A549 (cell line): ENCODE results near the gene FAM133A. TPM values are rescaled to one million over a fixed set of nuclear protein-coding genes. Genes with fewer than 3 reads are reported as not detected.

ENCODE experiments used
- ATAC-seq, 2 experiments: fragments of 200-7000 bp in 1 of 2; fragments of >200 bp in 1 of 2; cut with Nextera tagmentation in 1 of 2; cut with Tn5 transposase in 1 of 2; 3 replicates each; pipeline versions ENCODE4 v1.8.0 to v1.9.1; 2018 to 2020; ENCODE audit warnings: mild to moderate bottlenecking in 1 of 2, moderate library complexity in 1 of 2
- CTCF ChIA-PET: fragments of 300-600 bp; sonication (Branson Sonifier 250); formaldehyde crosslinking; extraction: SDS; loops from one replicate; lab custom pipeline; 2021; ENCODE audit warnings: antibody characterized with exemption, inconsistent platforms; lab: Yijun Ruan, JAX
- POLR2A ChIA-PET: fragments of 350-600 bp; formaldehyde crosslinking; extraction: SDS; loops from one replicate; lab custom pipeline; 2021; ENCODE audit warnings: antibody characterized with exemption, inconsistent platforms; lab: Yijun Ruan, JAX
- DNase-seq, 2 experiments: peaks; one replicate each; pipeline versions ENCODE4 v3.0.0 to v3.0.0-alpha.2; 2011 to 2016; ENCODE audit warnings: low read depth in 1 of 2, low spot score in 1 of 2
- FAIRE-seq: peaks from 2 replicates; lab custom pipeline; 2011; peaks lifted over from hg19 to GRCh38; lab: Jason Lieb, UNC
- H3K27ac ChIP-seq, 2 experiments: fragments of >200 bp; sonication (Bioruptor Twin); formaldehyde crosslinking; 3 replicates each; pipeline ENCODE4 v1.5.1; 2016 to 2017
- H3K4me1 ChIP-seq: fragments of >200 bp; sonication (Bioruptor Twin); formaldehyde crosslinking; 3 replicates; pipeline ENCODE4 v1.6.1; 2016
- H3K4me2 ChIP-seq: fragments of >200 bp; sonication (Bioruptor Twin); formaldehyde crosslinking; 3 replicates; pipeline ENCODE4 v1.6.1; 2016
- H3K4me3 ChIP-seq: fragments of >200 bp; sonication (Bioruptor Twin); formaldehyde crosslinking; 3 replicates; pipeline ENCODE4 v1.5.1; 2016
- H3K9me3 ChIP-seq: fragments of >200 bp; sonication (Bioruptor Twin); formaldehyde crosslinking; 3 replicates; pipeline ENCODE4 v1.6.1; 2016
- EHF ChIP-seq: fragments of 250-450 bp; sonication (Bioruptor Pico); IDR thresholded peaks from 2 replicates; pipeline ENCODE4 v1.5.0; 2020; ENCODE audit warnings: mild to moderate bottlenecking
- EP300 ChIP-seq, 2 experiments: fragments of >200 bp; sonication (Bioruptor Twin); formaldehyde crosslinking; IDR thresholded peaks; 2 replicates in 1 of 2; 3 replicates in 1 of 2; pipeline ENCODE4 v1.6.1; 2016 to 2017
- ESRRA ChIP-seq: fragments of 150-350 bp; IDR thresholded peaks from 2 replicates; pipeline ENCODE4 v1.6.1; 2014; ENCODE audit warnings: mild to moderate bottlenecking, low read length, borderline replicate concordance
- FOSB ChIP-seq: fragments of 250-450 bp; sonication (Bioruptor Pico); IDR thresholded peaks from 2 replicates; pipeline ENCODE4 v1.5.0; 2020; ENCODE audit warnings: mild to moderate bottlenecking, moderate library complexity
- FOSL2 ChIP-seq, 2 experiments: fragments of 450-650 bp in 1 of 2; fragments of >200 bp in 1 of 2; sonication (Bioruptor Twin) in 1 of 2; formaldehyde crosslinking; IDR thresholded peaks; 2 replicates each; pipeline versions ENCODE4 v1.5.0 to v1.6.1; 2016 to 2020; ENCODE audit warnings: mild to moderate bottlenecking in 1 of 2, moderate library complexity in 1 of 2
- FOXS1 ChIP-seq: fragments of 250-450 bp; sonication (Bioruptor Pico); IDR thresholded peaks from 2 replicates; pipeline ENCODE4 v1.5.0; 2020; ENCODE audit warnings: mild to moderate bottlenecking, moderate library complexity
- HDAC2 ChIP-seq: fragments of 200-600 bp; sonication (generic); IDR thresholded peaks from 2 replicates; pipeline ENCODE4 v1.6.1; 2016
- HEYL ChIP-seq: fragments of 250-450 bp; sonication (Bioruptor Pico); IDR thresholded peaks from 2 replicates; pipeline ENCODE4 v1.8.0; 2021; ENCODE audit warnings: mild to moderate bottlenecking, moderate library complexity
- HOXB13 ChIP-seq: fragments of 250-450 bp; sonication (Bioruptor Pico); IDR thresholded peaks from 2 replicates; pipeline ENCODE4 v1.5.0; 2020; ENCODE audit warnings: low read depth, mild to moderate bottlenecking, moderate library complexity
- KDM1A ChIP-seq: fragments of 200-600 bp; sonication (generic); IDR thresholded peaks from 2 replicates; pipeline ENCODE4 v1.6.1; 2016; ENCODE audit warnings: low read depth, mild to moderate bottlenecking
- KDM5A ChIP-seq: fragments of 200-600 bp; sonication (generic); IDR thresholded peaks from 2 replicates; pipeline ENCODE4 v1.6.1; 2016; ENCODE audit warnings: antibody characterized with exemption, mild to moderate bottlenecking
- MAFK ChIP-seq: fragments of 450-650 bp; IDR thresholded peaks from 2 replicates; pipeline ENCODE4 v1.6.1; 2014; ENCODE audit not compliant: partially characterized antibody
- PHF8 ChIP-seq: fragments of 200-600 bp; sonication (generic); IDR thresholded peaks from 2 replicates; pipeline ENCODE4 v1.6.1; 2016; ENCODE audit warnings: low read depth, mild to moderate bottlenecking, antibody characterized with exemption, moderate library complexity, borderline replicate concordance
- POLR2A ChIP-seq: IDR thresholded peaks from 2 replicates; pipeline ENCODE4 v1.6.1; 2012; ENCODE audit warnings: mild to moderate bottlenecking, low read length
- RAD21 ChIP-seq, 2 experiments: fragments of >200 bp in 1 of 2; sonication (Bioruptor Twin) in 1 of 2; formaldehyde crosslinking in 1 of 2; IDR thresholded peaks in 1 of 2; conservative IDR thresholded peaks in 1 of 2; 2 replicates in 1 of 2; 3 replicates in 1 of 2; pipeline ENCODE4 v1.6.1; 2012 to 2018; ENCODE audit warnings: inconsistent platforms in 1 of 2
- RCOR1 ChIP-seq: fragments of 150-350 bp; IDR thresholded peaks from 2 replicates; pipeline ENCODE4 v1.6.1; 2014; ENCODE audit warnings: antibody characterized with exemption, low read length, low read depth
- RFX5 ChIP-seq: fragments of 450-650 bp; IDR thresholded peaks from 2 replicates; pipeline ENCODE4 v1.7.1; 2014; ENCODE audit warnings: antibody characterized with exemption, mild to moderate bottlenecking, moderate library complexity
- RNF2 ChIP-seq: fragments of 200-600 bp; sonication (generic); IDR thresholded peaks from 2 replicates; pipeline ENCODE4 v1.6.1; 2016; ENCODE audit warnings: low read depth, mild to moderate bottlenecking, antibody characterized with exemption, moderate library complexity, borderline replicate concordance
- SMC3 ChIP-seq: fragments of >200 bp; sonication (Bioruptor Twin); formaldehyde crosslinking; IDR thresholded peaks from 3 replicates; pipeline ENCODE4 v1.6.1; 2018; ENCODE audit warnings: inconsistent platforms
- ZC3H11A ChIP-seq: fragments of 450-650 bp; IDR thresholded peaks from 2 replicates; pipeline ENCODE4 v1.6.1; 2014; ENCODE audit warnings: antibody characterized with exemption, mild to moderate bottlenecking
- ZFP36 ChIP-seq: fragments of 450-650 bp; IDR thresholded peaks from 2 replicates; pipeline ENCODE4 v1.6.1; 2014; ENCODE audit warnings: borderline replicate concordance; ENCODE audit not compliant: partially characterized antibody
- ZNF302 ChIP-seq: fragments of 250-450 bp; sonication (Bioruptor Pico); IDR thresholded peaks from 2 replicates; pipeline ENCODE4 v1.9.0; 2021; ENCODE audit warnings: inconsistent platforms, mild to moderate bottlenecking, moderate library complexity
- ZSCAN20 ChIP-seq: fragments of 250-450 bp; sonication (Bioruptor Pico); IDR thresholded peaks from 2 replicates; pipeline ENCODE4 v1.8.0; 2022; ENCODE audit warnings: mild to moderate bottlenecking, moderate library complexity
- WGBS: methylation state at CpG from one replicate; pipeline ENCODE4 v1.1.6; 2017; ENCODE audit errors: missing lambda C conversion rate; 5-methylcytosine and 5-hydroxymethylcytosine counted together
- polyA plus RNA-seq, 4 experiments: library from polyadenylated mRNA; depleted of rRNA in 3 of 4; stranded (reverse); fragments of >200 nt; fragmentation: RNase III in 1 of 4; extraction: RNeasy Plus Mini Kit Qiagen cat#74134 plus additional on column Dnase treatment in 1 of 4; gene quantifications; 2 replicates in 3 of 4; 3 replicates in 1 of 4; pipeline ENCODE4 v1.2.3, GENCODE V29; 2011 to 2017
- TF ChIP-seq, protein P1 (sequence below): fragments of >200 bp; sonication (Bioruptor Twin); formaldehyde crosslinking; IDR thresholded peaks from 2 replicates; pipeline ENCODE4 v1.6.1; 2016
- TF ChIP-seq, protein P2 (sequence below): IDR thresholded peaks from 2 replicates; pipeline ENCODE4 v1.6.1; 2012; ENCODE audit warnings: low read depth, borderline replicate concordance
- TF ChIP-seq, protein P3 (sequence below): fragments of >200 bp; sonication (Bioruptor Twin); formaldehyde crosslinking; IDR thresholded peaks from 3 replicates; pipeline ENCODE4 v1.5.1; 2016
- TF ChIP-seq, protein P4 (sequence below): fragments of 150-350 bp; IDR thresholded peaks from 2 replicates; pipeline ENCODE4 v1.6.1; 2014; ENCODE audit warnings: low read depth, mild to moderate bottlenecking, low read length

Gene FAM133A
- polyA plus RNA-seq, 2 of the 4 experiments (the other 2 are of a cell fraction), result 1.5 to 4.2 TPM

DNA sequence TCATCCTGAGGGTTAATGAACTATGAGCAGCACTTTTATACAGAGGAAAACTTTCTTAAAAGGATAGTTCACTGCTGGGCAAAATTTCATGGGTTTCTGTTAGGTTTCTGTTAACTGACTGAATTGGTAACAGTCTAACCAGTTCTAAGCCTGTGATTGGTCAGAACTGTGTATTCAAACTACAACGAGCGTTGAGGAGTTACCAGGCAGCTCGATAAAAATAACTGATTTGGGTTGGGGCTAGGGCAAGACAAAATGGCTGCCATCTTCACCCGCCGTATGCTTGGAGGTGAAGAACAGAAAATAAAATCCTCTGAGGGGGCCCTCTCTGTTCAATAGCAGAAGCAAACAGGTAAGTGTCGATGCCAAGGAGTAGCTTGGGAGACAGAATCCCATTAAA, 22.0 kb downstream of the FAM133A start:
- CTCF ChIA-PET, result interaction anchor here (1.3 kb wide), 1 partner anchor 14 kb away, joined by 3 read pairs; no protein-coding TSS in a partner anchor
- H3K4me1 ChIP-seq, result no peaks in the 10 kb centered on the region
- peak in 1 of 2 experiments; percentile 81; a peak in 4 of 6 replicates for ATAC-seq
- 24% methylated on average over 6 of the region's 6 CpGs for WGBS
- no peak overlapping the region for H3K27ac ChIP-seq
- no peak overlapping the region for H3K4me2 ChIP-seq
- DNase-seq, result peak in 1 of 2 experiments; percentile 17
- POLR2A ChIA-PET, result no interaction called here
- 0 out of 3 replicates have a peak overlapping the region, but pooled peaks have one; percentile 19 for H3K4me3 ChIP-seq
- TF ChIP-seq ZFP36, result no peak
- TF ChIP-seq HEYL (CRISPR knock-in tag), result no peak
- TF ChIP-seq, protein P1, sequence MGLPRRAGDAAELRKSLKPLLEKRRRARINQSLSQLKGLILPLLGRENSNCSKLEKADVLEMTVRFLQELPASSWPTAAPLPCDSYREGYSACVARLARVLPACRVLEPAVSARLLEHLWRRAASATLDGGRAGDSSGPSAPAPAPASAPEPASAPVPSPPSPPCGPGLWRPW, result no peak
- no peak for TF ChIP-seq EHF (CRISPR knock-in tag)
- no peak for TF ChIP-seq ZNF302
- TF ChIP-seq EP300 (IDR thresholded peaks at IDR 0.05), result no peak
- TF ChIP-seq ESRRA, result no peak
- no peak for TF ChIP-seq FOXS1 (CRISPR knock-in tag)
- TF ChIP-seq FOSL2 (IDR thresholded peaks at IDR 0.05), result no peak
- TF ChIP-seq FOSL2 (CRISPR knock-in tag; IDR thresholded peaks at IDR 0.05), result no peak
- no peak for TF ChIP-seq KDM1A
- TF ChIP-seq, protein P2, sequence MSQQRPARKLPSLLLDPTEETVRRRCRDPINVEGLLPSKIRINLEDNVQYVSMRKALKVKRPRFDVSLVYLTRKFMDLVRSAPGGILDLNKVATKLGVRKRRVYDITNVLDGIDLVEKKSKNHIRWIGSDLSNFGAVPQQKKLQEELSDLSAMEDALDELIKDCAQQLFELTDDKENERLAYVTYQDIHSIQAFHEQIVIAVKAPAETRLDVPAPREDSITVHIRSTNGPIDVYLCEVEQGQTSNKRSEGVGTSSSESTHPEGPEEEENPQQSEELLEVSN, result no peak
- TF ChIP-seq FOSB (CRISPR knock-in tag), result no peak
- TF ChIP-seq, protein P3, sequence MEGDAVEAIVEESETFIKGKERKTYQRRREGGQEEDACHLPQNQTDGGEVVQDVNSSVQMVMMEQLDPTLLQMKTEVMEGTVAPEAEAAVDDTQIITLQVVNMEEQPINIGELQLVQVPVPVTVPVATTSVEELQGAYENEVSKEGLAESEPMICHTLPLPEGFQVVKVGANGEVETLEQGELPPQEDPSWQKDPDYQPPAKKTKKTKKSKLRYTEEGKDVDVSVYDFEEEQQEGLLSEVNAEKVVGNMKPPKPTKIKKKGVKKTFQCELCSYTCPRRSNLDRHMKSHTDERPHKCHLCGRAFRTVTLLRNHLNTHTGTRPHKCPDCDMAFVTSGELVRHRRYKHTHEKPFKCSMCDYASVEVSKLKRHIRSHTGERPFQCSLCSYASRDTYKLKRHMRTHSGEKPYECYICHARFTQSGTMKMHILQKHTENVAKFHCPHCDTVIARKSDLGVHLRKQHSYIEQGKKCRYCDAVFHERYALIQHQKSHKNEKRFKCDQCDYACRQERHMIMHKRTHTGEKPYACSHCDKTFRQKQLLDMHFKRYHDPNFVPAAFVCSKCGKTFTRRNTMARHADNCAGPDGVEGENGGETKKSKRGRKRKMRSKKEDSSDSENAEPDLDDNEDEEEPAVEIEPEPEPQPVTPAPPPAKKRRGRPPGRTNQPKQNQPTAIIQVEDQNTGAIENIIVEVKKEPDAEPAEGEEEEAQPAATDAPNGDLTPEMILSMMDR, result no peak
- no peak for TF ChIP-seq RFX5
- no peak for TF ChIP-seq HOXB13 (CRISPR knock-in tag)
- TF ChIP-seq PHF8, result no peak
- TF ChIP-seq MAFK, result no peak
- TF ChIP-seq HDAC2, result no peak
- no peak for TF ChIP-seq ZC3H11A
- H3K9me3 ChIP-seq, result no peaks in the 10 kb centered on the region
- FAIRE-seq, result no peak

DNA sequence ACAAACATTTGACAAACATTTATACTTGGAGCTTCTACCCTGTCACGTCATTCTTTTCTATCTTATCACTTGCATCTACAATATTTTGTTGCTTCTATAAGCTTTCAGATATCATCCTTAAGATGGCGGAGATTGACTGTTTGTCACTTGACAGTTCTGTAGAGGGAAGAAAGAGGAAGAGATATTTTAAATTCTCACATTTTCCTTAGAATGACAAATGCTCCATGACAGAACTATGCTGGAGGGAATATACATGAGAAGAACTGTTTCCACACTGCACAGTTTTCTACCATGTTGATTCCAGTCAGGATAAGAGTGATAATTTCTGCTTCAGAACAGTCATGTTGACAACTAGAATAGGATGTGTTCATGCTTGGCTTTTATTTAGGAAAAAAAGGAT, 29.7 kb downstream of the FAM133A start:
- H3K9me3 ChIP-seq, result no peaks in the 10 kb centered on the region
- no peak for ATAC-seq
- ChIA-PET POLR2A (no interaction called here), CTCF (no interaction called here)
- TF ChIP-seq SMC3 (no peak), HEYL (CRISPR knock-in tag) (no peak), KDM5A (no peak), RAD21 (conservative IDR thresholded peaks at IDR 0.05 in 1 of 2, IDR thresholded peaks at IDR 0.05 in 1 of 2) (no peak), ESRRA (no peak), PHF8 (no peak)
- no peak overlapping the region for H3K4me3 ChIP-seq
- peak; percentile 7 for FAIRE-seq
- 33% methylated on average over 2 of the region's 2 CpGs for WGBS
- H3K27ac ChIP-seq, result no peak overlapping the region
- H3K4me1 ChIP-seq, result no peaks in the 10 kb centered on the region
- DNase-seq, result no peak
- H3K4me2 ChIP-seq, result no peak overlapping the region

DNA sequence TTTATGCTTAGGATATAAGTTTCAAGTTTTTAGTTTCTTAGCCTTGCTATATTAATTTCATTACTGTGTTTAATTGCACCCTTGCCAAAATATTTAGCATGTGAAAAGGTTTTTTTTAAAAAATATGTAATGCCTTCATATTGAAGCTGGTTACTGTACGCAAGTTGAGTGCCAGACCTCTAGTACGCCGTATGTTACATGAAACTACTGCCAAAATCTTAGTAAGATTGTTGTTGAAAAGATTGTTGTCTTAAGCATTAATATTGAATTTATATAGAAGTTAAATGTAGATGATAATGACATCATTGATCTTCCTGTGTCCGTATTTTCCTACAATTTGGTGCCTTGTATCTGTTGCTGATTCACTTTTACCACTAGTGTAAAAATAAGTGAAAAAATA, 37.1 kb downstream of the FAM133A start:
- CTCF ChIA-PET, result interaction anchor here (1.3 kb wide), 1 partner anchor 15 kb away, joined by 3 read pairs; no protein-coding TSS in a partner anchor

More for the DNA sequence above, 37.1 kb downstream of the FAM133A start:
- no peak for DNase-seq
- no peak overlapping the region for H3K4me2 ChIP-seq
- H3K27ac ChIP-seq, result no peak overlapping the region
- H3K4me3 ChIP-seq, result no peak overlapping the region
- no peak for ATAC-seq
- H3K4me1 ChIP-seq, result no peaks in the 10 kb centered on the region
- H3K9me3 ChIP-seq, result no peaks in the 10 kb centered on the region
- POLR2A ChIA-PET, result no interaction called here
- TF ChIP-seq RFX5, result no peak
- TF ChIP-seq ZC3H11A, result no peak
- TF ChIP-seq RNF2, result no peak
- TF ChIP-seq RCOR1, result no peak
- no peak for TF ChIP-seq POLR2A
- TF ChIP-seq, protein P4, sequence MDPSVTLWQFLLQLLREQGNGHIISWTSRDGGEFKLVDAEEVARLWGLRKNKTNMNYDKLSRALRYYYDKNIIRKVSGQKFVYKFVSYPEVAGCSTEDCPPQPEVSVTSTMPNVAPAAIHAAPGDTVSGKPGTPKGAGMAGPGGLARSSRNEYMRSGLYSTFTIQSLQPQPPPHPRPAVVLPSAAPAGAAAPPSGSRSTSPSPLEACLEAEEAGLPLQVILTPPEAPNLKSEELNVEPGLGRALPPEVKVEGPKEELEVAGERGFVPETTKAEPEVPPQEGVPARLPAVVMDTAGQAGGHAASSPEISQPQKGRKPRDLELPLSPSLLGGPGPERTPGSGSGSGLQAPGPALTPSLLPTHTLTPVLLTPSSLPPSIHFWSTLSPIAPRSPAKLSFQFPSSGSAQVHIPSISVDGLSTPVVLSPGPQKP, result no peak
- no peak for TF ChIP-seq ZSCAN20 (CRISPR knock-in tag)
- no peak for FAIRE-seq
- WGBS, result 44% methylated on average over 4 of the region's 4 CpGs
